NCI-H128 (cell line): ENCODE results near the gene PCSK7.
A peak's percentile ranks its signal among the peaks of the same experiment; 100 is the strongest.
"Not testable (repeated sequence)": the region's sequence is repeated elsewhere in the genome, so short reads cannot be mapped to it uniquely, and the experiment has no call there.

Experiments
- DNase-seq: peaks from one replicate; lab custom pipeline; 2025; ENCODE audit not compliant: unreplicated experiment; lab: John Stamatoyannopoulos, UW

PCSK7 gene

GRCh38 chr11:117231842-117232091, at the start of gene PCSK7:
Gene PCSK7, minus strand, starts transcription at chr11:117232073. Its CDS starts 2,229 bp downstream, at chr11:117229844.
- no peak for DNase-seq

GRCh38 chr11:117281159-117281558, 49.3 kb upstream of the PCSK7 start:
- no peak for DNase-seq

DNA sequence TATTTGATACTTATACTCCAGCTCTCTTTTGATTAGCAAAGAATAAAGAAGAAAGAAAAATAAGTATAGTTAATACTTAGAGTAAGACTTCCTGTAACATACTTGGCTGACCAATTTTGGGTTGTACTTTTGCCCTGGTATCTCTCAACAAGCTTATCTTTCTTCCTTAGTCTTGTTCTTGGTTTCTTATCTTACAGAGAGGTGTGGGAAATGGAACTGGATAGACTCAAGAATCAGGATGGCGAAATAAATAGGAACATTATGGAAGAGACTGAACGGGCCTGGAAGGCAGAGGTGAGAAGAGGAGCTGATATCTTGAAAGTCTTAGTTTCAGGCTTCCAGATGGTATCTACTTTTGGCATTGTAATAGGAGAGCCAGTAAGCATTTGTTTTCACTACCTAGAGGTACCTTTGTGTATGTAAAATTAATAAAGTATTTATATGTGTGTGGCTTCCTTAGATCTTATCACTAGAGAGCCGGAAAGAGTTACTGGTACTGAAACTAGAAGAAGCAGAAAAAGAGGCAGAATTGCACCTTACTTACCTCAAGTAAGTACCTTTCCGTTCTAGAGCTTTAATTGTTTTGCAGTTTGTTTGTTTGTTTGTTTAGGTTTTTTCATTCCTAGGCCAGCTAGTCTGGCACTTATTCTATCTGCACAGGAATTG, 48.0 kb upstream of the PCSK7 start:
- no peak for DNase-seq

DNA sequence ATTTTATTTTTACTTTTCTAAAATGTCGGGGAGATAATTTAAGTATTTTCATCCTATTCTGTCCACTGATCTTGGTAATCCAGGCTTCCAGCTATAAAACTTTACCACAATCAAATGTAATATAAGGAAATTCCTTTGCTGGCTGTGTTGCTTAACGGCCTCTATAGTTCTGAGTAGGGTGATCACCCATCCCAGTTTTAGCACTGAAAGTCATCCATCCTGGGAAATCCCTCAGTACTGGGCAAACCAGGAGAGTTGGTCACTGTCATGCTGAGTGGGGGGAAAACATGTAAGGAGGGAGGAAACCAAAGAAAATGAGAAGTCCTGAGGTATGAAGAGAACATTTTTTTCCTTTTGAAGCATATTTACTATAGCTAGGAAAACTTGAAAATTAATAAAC, 46.5 kb upstream of the PCSK7 start:
- DNase-seq, result no peak

DNA sequence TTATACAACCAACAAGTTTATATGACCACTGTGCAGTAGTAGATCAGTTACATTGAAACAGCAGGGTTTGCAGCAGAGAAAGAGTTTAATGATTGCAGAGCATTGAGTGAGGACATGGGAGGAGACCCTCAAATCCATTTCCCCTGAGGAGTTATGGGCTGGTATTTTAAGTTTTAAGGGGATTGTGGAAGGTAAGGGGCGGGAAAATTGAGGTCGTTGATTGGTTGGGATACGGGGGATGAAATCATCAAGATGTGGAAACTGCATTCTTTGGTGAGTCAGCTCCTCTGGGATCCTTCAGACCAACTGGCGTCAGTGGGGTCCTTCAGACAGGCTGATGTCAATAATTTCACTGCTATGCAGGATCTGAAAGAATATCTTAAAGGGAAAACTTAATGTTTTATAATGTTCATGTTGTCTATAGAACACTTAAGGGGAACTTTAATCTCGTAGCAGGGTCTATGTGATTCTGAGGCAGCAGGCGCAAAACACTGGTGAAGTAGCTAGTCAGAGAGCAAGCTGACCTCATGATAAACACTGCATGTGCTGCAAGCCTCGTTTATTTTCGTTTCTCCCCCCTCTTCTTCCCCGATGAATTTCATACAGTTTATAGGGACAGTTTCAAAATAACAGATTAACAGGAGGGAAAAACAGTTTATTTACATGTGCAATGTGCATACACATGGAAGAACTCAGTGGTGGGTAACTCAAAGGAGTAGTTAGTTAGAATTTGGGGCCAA, 41.8 kb upstream of the PCSK7 start:
- DNase-seq, result no peak

DNA sequence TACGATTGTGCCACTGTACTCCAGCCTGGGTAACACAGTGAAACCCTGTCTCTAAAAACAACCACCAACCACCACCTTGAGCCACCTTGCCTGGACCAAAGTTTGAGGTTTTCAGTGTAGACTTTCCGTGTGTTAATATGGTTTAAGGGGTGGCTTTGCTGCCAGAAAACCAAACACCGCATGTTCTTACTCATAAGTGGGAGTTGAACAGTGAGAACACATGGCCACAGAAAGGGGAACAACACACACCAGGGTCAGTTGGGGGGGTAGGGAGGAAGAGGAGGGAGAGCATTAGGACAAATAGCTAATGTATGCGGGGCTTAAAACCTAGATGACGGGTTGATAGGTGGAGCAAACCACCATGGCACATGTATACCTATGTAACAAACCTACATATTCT, 40.3 kb upstream of the PCSK7 start:
- not testable (repeated sequence) for DNase-seq

DNA sequence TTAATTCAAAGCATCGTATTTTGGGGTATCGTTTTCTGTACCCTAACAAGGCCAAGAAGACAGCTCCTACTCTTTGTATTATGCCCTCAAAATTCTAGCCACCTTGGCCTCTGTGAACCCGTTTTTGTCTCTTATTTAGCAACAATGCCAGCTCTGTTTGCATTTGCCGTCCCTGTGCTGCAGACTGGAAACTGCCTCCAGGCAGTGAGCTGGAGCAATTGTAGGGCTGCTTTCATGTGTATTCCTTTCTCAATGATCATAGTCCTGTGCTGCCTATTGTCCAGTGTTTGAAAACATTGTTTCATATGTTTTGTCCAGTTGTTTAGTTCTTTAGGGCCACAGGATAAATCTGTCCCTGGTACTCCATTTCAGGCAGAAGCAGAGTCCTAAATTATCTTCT, 39.3 kb upstream of the PCSK7 start:
- DNase-seq, result no peak

DNA sequence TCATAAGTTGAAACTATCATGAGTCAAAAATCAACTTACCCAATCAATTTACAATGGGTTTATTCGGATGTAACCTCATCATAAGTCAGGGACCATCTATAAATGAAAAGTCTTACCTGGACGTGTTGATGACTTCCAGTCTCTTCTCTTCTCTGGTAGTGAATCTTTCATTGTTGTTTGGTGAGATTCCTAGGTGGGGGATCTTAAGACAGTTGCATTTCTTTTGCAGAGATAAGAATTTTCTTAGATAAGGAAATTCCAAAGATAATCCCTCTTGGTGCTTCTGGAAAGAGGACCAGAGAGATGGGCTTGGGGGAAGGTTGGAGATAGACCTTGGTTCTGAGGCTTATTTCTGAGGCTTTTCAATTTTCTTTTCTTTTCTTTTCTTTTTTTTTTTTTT, 38.0 kb upstream of the PCSK7 start:
- no peak for DNase-seq

DNA sequence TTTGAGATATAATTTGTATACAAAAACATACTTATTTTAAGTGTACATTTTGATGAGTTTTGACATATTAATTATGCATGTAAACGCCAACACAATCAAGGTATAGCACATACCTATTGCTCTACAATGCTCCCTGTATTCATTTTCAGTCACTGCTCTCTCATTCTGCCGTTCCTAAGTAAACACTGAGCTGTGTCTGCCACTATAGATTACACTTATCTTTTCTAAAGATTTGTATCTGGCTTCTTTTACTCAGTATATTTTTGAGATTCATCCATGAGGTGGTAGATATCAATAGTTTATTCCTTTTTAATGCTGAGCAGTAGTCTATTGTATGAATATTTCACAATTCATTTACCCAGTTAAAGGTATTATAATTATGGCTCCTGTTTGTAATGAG, 33.9 kb upstream of the PCSK7 start:
- no peak for DNase-seq

- DNase-seq, result not testable (repeated sequence)
These were observed 32.9 kb upstream of the PCSK7 start for GRCh38 chr11:117264624-117265323.

DNA sequence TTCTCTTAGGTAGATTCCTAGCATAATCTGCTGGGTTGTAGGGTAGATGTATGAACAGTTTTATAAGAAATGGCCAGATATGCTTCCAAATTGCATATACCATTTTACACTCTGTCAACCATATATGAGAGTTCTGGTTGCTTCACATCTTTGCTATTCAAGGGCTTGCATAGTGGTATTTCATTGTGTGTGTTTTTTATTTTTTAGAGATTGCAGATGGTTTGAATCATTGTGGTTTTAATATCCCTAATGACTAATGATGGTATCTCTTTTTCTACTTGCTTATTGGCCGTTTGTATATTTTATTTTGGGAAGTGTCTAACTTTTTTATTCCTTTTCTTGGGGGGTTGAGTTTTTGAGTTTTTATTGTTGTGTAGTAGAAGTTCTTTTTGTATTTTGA, 27.5 kb upstream of the PCSK7 start:
- DNase-seq, result no peak

DNA sequence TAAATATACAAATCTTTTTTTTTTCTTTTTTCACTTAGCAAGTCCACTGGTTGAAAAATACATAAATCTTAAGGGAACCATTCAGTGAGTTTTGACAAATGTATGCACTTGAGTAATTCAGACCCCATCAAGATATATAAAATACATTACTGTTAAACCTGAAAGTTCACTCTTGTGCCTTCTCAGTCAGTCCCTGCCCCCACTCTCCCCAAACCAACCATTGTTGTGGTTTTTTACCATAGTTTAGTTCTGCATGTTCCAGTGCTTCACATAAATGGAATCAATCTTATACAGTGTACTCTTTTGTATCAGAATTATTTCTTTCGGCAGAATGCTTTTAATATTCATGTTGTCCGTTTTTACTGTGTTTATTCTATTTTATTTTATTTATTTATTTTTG, 26.7 kb upstream of the PCSK7 start:
- no peak for DNase-seq

DNA sequence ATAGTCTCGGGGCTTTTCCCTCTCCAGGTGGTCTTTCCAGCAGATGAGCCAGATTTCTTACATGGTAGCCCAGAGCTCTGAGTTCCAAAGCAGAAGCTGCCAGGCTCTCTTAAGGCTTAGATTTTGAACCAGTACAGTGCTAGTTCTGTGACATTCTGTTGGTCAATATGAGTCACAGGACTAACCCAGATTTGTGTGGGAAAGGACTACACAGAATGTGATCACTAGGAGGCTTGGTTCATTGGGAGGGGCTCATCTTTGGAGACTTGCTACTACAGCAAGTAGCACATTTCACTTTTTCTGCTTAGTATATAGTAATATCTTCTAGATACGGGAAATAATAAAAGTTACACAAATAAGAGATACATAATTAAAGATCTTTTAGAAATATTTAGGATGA, 24.7 kb upstream of the PCSK7 start:
- no peak for DNase-seq

DNA sequence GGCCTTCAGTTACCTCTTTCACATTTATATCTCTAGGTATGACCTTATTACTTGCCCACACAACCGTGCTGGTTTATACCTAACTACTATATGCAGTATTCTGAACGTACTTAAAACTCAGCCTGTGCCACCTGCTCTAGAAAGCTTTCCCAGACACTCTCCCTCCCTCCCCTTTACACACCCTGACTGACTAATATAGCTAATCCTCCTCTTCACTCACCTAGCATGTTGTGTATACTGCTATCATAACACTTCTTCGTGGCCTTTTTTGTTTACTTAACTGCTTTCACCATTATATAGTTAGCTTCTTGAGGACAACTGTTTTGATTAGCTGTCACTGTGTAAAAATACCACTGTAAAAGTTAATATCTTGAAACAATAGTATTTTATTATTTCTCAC, 24.1 kb upstream of the PCSK7 start:
- DNase-seq, result no peak

DNA sequence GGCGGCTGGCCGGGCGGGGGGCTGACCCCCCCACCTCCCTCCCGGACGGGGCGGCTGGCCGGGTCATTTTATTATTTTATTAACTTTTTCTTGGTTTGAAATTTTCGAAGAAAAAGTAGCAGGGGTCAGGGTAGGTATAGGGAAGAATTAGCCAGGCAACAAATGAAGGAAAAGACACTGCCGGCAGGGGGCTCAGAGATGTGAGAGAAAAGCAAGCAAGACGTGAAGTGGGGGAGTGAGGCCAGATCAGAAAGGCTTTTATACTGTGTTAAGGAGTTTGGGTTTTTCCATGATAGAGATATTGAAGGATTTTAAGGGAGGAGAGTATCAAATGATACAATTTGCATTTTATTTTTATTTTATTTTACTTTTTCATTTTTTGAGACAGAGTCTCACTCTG, 19.6 kb upstream of the PCSK7 start:
- DNase-seq, result no peak

GRCh38 chr11:117249571-117249970, 17.7 kb upstream of the PCSK7 start:
- no peak for DNase-seq

GRCh38 chr11:117248341-117248740, 16.5 kb upstream of the PCSK7 start:
- DNase-seq, result no peak

- DNase-seq, result no peak
These were observed 7.4 kb upstream of the PCSK7 start for GRCh38 chr11:117239295-117239694.

- no peak for DNase-seq
These were observed 6.3 kb upstream of the PCSK7 start for GRCh38 chr11:117238221-117238620.

DNA sequence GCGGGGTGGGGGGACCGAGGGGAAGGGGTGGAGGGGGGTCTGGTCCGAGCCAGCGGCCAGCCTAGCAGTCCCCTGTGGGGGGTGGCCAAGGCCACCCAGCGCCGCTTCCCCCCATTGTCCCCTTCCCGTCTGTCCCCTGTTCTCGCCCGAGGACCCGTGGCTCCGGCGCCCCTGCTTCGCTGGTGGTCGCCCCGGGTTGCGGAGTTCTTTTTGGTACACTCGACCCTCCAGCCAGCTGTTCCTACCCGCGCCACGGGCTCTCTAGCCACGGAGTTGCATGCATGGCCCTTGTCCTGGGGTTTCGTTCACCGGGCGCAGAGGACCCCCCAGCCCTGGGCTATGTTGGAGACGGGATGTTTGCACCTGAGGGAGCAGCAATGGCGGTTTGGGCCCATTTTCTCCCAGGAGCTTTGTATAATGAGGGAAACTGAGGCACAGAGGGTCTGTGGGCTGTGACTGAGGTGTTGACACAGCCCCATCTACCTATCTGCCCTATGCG, 1.1 kb upstream of the PCSK7 start:
- no peak for DNase-seq

GRCh38 chr11:117232092-117232878, 412 bp upstream of the PCSK7 start, which contains the start of gene RNF214:
Gene RNF214, plus strand, starts transcription at chr11:117232671. Its CDS starts 1,602 bp downstream, at chr11:117234273.
- peak; percentile 58 for DNase-seq
